Fibroblast of skin of left quadriceps (primary cell): ENCODE results near the gene CPT1A.

ENCODE experiments used
- DNase-seq, 2 experiments: peaks; one replicate each; pipeline ENCODE4 v3.0.0-alpha.2; 2013; ENCODE audit warnings: low read depth in 2 of 2

Gene CPT1A

GRCh38 chr11:68759991-68760390 is 81.7 kb downstream of the CPT1A start:
- no peak for DNase-seq

GRCh38 chr11:68757711-68758110 is 84.0 kb downstream of the CPT1A start:
- no peak for DNase-seq

- no peak for DNase-seq
These were observed 85.4 kb downstream of the CPT1A start for GRCh38 chr11:68756171-68756766.

- no peak for DNase-seq
These were observed 88.4 kb downstream of the CPT1A start for GRCh38 chr11:68753300-68753699.

- peak; percentile 36 to 44 for DNase-seq
These were observed 90.3 kb downstream of the CPT1A start, which contains the start of gene TESMIN for GRCh38 chr11:68751331-68751856. TESMIN (minus strand) TSS chr11:68751520; CDS start chr11:68750660, 860 bp downstream.

GRCh38 chr11:68751004-68751325 is 90.8 kb downstream of the CPT1A start:
- DNase-seq: no peak

GRCh38 chr11:68750195-68751003 is 91.3 kb downstream of the CPT1A start:
- DNase-seq: no peak

- no peak for DNase-seq
These were observed 92.2 kb downstream of the CPT1A start for GRCh38 chr11:68749229-68750123.

- DNase-seq: no peak
These were observed 93.7 kb downstream of the CPT1A start for GRCh38 chr11:68748061-68748460.

- no peak for DNase-seq
These were observed 98.2 kb downstream of the CPT1A start for GRCh38 chr11:68743539-68743938.

- DNase-seq: no peak
These were observed 100.3 kb downstream of the CPT1A start for GRCh38 chr11:68741463-68741862.

- DNase-seq: no peak
These were observed 106.1 kb downstream of the CPT1A start for GRCh38 chr11:68735646-68736045.

GRCh38 chr11:68735125-68735524 is 106.6 kb downstream of the CPT1A start:
- no peak for DNase-seq

- DNase-seq: no peak
These were observed 107.6 kb downstream of the CPT1A start for GRCh38 chr11:68734111-68734510.

- DNase-seq: no peak
These were observed 113.9 kb downstream of the CPT1A start for GRCh38 chr11:68727783-68728182.

GRCh38 chr11:68724293-68724692 is 117.4 kb downstream of the CPT1A start:
- no peak for DNase-seq

- no peak for DNase-seq
These were observed 119.6 kb downstream of the CPT1A start for GRCh38 chr11:68722143-68722542.

- DNase-seq: no peak
These were observed 120.6 kb downstream of the CPT1A start for GRCh38 chr11:68721075-68721474.

- DNase-seq: no peak
These were observed 126.1 kb downstream of the CPT1A start for GRCh38 chr11:68715456-68716122.

- DNase-seq: no peak
These were observed 127.5 kb downstream of the CPT1A start for GRCh38 chr11:68714060-68714856.

GRCh38 chr11:68711114-68711513 is 130.6 kb downstream of the CPT1A start:
- DNase-seq: no peak
